HT-29 (cell line): Measurements from ENCODE around the gene C6orf132. TPM values are rescaled to one million over a fixed set of nuclear protein-coding genes. Genes with fewer than 3 reads are reported as not detected.
"Not testable (repeated sequence)": the region's sequence is repeated elsewhere in the genome, so short reads cannot be mapped to it uniquely, and the experiment has no call there.

Source experiments
- DNase-seq: peaks from one replicate; pipeline ENCODE4 v3.0.0-alpha.2; 2015; ENCODE audit warnings: low spot score
- total RNA-seq: library from RNA; depleted of rRNA; stranded (reverse); fragments of >200 nt; shearing (Covaris generic); gene quantifications from 2 replicates; pipeline ENCODE4 v1.2.3, GENCODE V29; 2014

Gene C6orf132
- total RNA-seq, 1 experiment from 2014 or later = 119 TPM

DNA sequence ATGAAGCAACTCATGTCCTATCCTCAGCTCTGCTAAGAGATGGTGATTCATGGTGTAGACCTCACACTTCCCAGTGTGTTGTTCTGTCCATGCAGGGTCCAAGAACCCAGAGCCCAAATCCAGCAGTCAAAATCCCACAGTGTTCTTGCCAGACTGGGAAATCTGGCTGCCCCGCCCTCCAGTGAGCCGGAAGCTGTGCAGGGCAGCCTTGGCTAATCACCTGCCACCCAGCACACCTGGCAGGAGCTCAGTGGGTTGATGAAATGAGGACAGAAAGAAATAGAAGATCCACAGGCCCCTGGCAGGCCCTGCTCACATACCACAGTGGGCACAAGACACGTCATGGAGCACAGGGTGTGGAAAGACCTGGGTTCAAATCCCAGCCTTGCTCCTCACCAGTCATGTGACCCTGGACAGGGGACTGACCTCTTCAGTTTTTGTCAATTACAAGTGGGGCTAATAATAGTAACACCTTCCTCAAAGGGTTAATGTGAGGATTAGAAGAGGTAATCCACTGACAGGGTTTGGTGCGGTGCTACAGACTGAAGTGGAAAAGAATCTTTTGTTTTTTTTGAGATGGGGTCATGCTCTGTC is 17.1 kb upstream of the C6orf132 start:
- DNase-seq = no peak

DNA sequence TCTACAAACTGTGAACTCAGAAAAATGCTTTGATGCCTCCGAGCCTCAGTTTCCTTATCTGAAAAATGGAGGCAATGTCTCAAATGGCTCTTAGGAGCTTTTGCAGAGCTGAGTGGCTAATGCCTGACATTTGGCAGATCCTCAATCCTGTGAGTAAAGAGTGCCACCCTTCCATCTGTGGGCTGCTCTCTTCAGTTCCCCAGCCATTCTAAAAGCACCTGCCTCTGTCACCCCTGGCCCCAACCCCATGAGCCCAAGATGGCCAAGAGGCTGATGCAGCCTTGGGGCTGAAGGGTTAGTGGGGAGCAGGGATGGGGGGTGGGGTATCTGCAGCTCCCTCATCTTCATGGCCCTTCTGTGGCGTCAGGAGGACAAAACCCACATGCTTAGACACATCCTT is 16.2 kb upstream of the C6orf132 start:
- no peak for DNase-seq

DNA sequence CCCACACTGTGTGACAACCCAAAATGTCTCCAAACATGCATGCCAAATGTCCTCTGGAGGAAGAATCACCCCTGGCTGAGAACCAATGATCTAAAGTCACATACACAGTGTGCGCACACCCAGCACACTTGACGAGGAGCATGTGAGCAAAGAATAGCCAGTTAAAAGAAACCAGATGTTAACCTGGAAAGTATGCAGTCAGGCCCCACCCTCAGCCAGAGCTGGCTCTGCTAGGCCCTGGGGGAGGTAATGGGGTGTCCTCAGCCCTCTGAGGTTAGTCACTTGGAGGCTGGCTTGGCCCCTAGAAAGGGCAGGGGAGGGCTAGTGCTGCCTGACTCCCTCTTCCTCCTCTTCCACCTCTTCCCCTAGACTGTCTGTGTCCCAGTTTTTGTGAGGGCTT is 15.6 kb upstream of the C6orf132 start:
- no peak for DNase-seq

DNA sequence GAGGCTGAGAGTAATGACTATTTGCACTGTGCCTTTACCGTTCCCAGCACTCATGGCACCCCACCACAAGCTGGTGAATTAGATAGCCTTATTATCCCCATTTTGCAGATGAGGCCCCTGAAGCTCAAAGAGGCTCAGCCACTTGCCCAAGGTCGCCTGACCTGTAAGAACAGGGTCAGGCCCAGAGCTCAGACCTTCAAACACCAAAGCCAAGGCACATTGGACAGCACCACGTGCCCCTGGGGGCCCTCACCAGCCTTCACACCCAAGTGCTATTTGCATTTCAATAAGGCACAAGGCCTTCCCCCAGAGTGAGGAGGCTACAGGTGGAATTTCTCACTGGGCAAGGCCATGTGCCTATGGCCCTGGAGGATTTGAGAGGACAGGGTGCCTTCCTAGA is 14.2 kb upstream of the C6orf132 start:
- no peak for DNase-seq

DNA sequence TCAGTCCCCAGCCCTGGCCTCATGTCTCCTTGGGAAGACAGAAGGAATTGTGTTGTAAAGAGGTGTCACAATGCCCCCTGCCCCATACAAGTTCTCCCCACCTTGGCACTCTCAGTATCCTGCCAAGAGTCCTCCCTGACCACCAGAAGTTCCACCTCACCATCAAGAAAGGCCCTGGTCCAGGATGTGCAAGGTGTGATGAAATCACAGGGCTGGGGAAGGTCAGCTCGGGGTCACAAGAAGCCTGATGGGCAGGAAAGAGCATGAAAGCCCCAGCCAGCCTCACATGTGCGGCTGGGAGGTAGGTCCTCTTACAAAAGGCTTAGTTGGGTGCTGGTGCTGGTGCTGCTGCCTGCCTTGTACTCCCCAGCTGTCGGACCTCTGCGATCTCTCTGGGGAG is 12.9 kb upstream of the C6orf132 start:
- no peak for DNase-seq

DNA sequence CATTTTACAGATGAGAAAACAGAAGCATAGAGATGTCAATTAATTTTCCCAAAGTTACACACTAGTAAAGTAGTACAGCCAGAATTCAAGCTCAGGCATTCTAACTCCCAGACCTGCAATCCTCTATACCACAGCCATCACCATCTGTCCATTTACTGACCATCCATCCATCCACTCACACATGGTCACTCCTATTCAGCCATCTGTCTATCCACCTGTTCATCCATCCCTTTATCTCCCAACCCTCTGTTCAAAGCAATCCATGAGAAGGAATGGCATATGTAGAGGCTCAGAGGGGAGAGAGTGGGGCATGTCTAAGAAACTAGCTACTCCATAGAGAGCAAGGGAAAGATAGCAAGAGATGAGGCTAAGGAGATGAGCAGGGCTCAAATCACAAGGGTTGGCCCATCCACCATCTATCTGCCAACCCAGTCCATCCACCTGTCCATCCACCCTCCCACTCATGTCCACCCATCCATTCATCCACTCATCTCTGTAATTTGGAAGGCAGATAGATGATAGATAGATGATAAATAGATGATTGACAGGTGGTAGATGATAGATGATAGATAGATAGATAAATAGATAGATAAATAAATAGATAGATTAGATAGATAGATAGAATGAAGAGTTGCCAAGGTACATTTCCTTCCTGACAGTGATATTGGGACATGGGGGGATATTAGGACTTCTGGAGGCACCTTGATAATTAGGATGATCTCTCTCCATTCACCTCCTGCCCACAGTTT is 12.2 kb upstream of the C6orf132 start:
- no peak for DNase-seq

DNA sequence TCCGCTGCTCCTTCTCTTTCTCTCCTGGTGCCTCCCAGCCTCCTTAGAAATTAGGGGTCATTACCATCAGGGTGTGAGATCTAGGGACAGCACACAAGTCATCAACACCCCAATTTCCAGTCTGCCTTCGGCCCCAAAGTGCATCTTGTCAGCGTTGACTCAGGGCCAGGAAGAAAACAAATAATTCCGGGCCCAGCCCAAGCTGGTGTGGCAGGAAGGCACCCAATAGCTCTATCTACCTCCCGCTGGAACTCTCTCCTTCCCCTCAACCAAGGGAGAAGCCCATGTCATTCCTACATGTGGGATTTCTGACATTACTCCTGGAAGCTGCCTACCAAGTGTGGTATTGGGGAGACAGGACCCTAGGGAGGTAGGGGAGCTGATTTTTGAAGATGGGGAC is 11.5 kb upstream of the C6orf132 start:
- no peak for DNase-seq

DNA sequence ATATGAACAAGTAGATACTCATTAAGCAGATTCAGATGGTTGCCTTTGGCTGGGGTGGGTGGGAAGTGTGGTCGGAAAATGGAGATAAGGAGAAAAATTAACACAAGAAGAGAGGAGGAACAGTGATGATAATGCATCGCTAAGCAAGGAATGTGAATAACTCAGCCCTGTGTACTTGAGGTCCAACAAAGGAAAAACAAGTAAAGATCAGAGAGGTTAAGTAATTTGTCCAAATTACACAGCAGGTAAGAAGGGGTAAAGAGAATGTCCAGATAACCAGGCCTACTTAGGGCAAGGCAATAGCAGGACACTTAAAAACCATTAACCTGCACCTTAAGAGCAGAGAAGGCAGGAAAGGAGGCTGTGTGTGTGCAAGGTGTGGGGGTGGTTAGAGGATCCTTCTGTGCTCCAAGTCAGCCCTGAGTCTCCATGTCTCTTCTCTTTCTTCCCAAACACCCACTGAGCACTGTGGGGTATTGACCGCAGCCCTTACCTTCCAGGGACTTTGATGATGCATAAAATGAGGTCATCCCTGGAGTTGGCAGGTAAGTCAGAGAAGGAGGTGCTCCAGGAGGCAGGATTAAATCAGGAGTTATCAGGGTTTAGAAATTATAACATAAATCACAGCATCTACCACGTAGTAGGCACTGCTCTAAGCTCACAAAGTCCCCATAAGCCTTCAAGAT is 10.3 kb upstream of the C6orf132 start:
- DNase-seq = not testable (repeated sequence)

DNA sequence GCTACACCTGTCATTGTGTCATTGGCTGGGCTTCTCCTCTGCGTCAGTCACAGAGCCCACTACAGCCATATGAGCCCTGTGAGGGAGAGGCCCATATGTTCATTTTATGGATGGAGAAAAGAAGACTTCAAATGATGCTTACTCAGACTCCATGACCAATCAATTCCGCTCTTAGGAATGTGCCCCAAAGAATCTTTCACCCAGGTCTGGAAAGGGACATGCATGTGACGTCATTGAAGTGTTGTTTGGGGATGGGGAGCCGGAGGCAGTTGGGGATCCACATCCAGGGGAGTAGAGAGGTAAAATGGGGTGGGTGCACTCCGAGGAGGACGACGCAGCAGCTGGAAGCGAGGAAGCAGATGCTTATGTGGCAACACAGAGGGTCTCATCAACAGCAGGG is 9.6 kb upstream of the C6orf132 start:
- DNase-seq = no peak

DNA sequence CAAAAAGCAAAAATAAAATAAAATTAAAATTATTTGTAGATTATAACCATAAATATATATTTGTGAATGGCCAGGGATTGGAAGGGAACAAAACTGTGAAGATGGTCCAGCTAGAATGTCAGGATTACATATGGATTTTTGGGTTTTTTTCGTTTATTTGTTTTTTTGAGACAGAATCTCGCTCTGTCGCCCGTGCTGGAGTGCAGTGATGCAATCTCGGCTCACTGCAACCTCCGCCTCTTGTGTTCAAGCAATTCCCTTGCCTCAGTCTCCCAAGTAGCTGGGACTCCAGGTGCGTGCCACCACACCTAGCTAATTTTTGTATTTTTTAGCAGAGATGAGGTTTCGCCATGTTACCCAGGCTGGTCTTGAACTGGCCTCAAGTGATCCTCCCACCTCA is 7.8 kb upstream of the C6orf132 start:
- no peak for DNase-seq

DNA sequence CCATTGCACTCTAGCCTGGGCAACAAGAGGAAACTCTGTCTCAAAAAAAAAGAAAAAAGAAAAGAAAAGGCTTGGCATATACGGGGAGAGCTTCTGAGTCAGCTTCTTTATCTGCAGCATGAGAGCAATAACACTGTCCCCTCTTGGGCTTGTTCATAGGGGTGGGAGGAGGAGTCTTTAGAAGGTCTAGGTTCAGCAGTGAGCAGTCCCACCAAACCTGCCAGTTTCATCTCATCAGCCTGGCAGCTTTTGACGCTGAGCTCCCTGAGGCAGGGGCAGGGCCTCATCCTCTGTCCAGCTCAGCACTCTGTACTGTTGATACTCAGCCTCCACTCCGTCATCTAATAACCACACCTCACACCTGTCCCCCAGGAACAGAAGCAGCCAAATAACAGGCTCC is 5.6 kb upstream of the C6orf132 start:
- no peak for DNase-seq

DNA sequence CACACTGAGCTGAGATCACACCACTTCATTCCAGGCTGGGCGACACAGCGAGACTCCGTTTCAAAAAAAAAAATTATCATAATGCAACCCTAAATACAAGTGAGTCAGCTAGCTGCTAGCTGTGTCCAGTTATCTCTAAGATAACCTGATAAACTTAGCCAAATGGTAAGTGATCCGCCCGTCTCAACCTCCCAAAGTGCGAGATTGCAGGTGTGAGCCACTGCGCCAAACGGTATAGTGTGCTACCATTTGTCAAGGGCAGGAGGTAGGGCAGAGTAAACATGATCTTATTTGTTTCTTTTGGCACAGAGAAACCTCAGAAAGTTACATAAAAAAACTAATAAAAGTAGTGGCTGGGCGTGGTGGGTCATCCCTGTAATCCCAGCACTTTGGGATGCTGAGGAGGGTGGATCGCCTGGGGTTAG is 4.7 kb upstream of the C6orf132 start:
- DNase-seq = no peak

DNA sequence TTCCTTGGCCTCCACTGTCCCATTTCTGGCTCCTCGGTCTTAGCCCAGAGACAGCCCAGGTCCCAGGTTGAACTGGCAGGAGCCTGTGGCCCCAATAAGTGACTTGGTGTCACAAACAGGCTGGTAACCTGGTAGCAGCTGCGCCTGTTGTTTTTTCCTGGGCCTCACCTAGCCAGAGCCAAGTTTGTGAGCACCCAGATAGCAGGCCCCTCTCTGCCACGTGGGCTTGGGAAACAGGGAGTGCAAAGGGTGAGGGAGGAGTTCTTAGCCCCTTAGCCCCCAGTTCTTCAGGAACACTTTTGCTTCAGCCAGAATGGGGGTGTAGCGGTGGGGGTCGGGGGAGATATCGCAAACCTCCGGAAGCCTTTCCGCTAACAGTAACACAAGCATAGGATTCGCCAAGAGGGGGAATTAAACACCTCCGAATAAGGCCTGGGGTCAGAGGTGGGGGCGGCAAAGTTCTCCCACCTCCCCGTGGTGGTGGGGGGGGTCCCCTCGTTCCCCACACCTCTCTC is 760 bp downstream of the C6orf132 start:
- DNase-seq = peak; percentile 62

DNA sequence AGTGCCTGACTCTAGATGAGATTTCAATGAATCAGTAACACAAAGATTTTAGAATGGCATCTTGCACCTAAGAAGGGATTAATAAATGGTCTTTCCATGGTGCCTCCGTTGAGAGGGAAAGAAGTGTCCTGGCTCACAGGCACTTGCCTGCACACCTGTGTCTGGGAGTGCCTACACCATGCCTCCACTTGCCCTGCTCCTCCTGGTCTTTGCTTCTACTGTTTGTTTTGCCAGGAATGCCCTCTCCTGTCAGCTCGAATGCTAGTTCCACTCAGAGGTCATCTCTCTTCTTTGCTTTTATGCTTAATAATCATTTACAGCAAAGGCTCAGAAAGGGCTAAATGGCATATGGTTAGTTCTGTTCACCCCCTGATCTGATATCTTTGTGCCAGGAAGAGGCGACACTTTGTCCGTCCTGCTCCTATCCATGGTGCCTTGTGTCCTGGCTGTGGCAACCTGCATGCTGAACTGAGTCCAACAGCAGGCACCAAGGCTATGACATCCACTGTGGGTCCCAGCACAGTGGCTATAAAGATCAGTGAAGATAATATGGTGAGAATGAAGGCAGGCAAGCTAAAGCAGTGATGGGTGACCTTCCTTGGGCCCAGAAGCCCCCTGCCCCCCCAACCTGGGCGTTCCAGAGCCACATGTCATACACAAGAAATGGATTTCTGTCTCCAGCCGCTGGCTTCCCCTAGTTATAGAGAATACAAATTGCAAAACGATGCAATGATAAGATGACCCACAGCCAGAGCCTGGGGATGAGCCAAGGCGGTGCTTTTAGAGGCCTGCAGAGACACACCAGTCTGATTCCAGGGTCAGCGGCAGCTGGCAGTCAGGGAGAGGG is 1.4 kb downstream of the C6orf132 start:
- DNase-seq = peak; percentile 26

DNA sequence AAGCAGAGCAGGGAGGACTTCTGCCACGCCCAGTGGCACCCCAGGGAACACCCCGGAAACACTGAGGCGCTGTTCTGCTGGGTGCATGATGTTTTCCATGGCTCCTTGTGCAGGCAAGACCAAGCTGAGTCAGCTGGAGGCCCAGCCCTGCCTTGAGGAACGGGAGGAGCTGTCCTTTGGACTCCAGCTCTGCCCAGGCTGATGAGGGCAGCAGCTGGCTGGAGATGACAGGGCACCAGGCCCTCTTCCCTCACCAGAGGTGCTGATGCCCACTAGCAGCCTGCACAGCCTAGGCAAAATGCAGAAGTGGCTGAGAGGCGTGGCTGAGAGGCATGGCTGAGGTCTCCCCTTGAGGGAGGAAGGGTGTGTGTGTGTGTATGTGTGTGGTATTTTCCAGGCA is 2.4 kb downstream of the C6orf132 start:
- peak; percentile 87 for DNase-seq

DNA sequence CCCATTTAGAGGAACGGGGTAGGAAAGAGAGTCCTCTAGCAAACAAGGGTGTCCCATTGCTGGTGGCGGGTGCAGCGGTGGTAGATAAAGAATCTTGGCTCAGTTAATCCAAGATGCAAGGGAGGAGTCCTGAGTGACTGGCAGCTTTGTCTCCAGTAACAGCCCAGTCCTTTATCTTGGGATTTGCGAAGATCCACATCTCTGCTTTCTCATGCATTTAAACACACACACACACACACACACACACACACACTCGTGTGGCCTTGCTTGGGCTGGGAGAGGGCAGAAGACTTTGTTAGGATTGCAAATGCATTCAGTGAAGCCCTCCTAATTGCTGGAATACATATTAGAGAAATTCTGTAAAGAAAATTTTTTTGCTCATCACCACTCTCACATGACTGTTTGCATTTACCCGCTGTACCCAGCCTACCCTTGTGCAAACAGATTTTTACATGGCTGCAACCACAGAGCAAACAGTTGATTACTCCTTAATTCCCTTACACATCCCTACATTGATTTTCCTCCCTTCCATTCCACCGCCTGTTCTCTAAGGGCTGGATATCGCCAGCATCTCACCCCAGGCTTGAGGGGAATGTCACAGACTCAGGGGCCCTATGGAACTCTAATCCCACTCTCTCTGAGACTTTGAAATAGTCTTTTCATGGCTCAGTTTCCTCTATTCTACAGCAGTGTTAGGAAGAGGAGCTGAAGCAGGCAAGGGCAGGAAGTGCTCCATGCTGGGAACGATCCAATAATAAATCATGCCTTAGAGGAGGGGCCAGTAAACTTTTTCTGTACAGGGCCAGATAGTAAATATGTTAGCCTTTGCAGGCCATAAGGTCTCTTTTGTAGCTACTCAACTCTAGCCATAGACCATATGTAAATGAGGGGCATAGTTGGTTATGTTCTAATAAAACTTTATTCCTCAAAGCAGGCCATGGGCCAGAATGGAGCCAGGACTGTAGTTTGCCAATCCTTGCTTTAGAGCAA is 3.5 kb downstream of the C6orf132 start:
- DNase-seq = peak; percentile 62

DNA sequence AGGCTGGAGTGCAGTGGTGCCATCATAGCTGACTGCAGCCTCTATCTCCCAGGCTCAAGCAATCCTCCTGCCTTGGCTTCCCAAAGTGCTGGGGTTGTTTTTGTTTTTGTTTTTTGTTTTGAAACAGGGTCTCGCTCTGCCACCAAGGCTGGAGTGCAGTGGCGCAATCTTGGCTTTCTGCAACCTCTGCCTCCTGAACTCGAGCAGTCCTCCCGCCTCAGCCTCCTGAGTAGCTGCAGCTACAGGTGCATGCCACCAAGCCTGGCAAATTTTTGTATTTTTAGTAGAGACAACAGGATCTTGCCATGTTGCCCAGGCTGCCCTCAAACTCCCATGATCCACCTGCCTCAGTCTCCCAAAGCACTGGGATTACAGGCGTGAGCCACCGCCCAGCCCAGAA is 4.2 kb downstream of the C6orf132 start:
- DNase-seq = no peak

DNA sequence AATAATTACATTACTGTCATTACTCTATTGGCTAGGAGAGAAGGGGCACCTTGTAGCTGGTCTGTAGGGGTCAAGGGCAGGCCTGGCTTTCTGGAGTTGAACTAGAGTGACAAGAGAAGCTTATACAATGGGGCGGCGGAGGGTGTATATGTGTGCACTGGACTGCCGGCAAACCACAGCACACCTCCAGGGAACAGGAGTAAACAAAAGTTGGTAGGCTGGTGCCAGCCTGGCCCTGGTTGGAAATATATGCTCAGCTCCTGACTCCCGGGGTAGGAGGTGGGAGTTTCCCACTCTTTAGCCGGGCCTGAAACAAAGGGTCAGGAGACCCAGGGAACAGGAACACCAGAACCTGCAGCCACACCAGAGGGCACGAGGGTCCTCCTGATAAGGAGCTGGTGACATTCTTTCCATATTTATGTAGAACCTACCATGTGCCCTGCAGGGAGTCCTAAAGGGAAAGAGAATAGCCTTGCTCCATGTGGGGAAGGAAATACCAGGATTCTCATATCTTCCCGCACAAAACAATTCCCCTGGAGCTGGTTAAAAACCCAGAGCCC is 5.1 kb downstream of the C6orf132 start:
- DNase-seq = peak; percentile 85

DNA sequence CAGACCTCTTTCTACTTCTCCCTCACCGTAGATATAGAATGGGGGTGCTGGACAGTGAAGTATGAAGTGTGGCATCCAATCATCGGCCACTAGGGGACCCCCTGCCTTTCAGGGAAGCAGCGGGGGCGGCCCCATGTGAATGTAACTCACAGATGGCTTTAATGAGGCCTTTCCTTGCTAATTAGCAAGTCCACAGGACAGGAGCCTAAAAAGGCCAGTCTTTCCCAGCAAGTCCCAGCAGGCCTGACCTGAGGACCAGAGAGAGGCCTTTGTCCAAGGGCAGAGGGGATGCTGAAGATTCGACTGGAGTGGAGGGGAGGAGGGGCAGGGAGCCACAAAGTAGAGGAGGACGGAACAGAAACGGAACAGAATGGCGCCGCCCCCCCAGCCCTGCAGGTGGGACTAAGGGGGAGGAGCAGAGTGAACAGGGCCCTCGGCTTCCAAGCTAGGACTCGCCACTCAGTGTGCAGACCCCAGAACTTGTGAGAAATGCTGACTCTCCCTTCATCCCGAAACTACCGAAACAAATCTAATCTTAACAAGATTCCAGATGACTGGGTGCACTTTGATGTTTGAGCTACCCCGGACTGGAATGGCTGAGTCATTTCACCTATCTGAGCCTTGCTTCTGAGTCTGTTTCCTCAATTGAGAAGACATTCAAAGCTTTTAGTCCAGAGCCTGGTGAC is 5.8 kb downstream of the C6orf132 start:
- peak; percentile 44 for DNase-seq

DNA sequence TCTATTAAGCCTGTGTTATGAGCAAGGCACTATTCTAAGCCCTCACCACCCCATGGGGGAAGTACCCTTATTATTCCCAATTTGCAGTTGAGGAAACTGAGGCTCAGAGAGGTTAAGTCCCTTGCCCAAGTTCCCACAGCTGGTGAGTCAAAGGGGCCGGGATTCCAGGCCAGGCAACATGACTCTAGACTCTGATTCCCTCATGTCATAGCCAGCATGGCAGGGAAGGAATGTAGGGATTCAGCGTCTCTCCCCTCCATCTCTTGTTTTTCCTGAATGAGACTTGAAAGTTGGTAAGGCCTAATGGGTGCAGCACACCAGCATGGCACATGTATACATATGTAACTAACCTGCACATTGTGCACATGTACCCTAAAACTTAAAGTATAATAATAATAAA is 6.7 kb downstream of the C6orf132 start:
- DNase-seq = no peak
